Measurements from ENCODE around the gene NOP14.

- TF ChIP-seq TAF1 (IDR thresholded peaks at IDR 0.05; ENCODE audit: borderline replicate concordance, low read depth, low read length) (no peak), POLR2A (IDR thresholded peaks at IDR 0.05; ENCODE audit: low read depth, low read length) (no peak)
These were observed 28.0 kb upstream of the NOP14 start for GRCh38 chr4:2991243-2991642.

All from GM12892 (cell line).